HL-60 (cell line): ENCODE data around the gene LRRIQ4.

Experiments
- CTCF ChIP-seq: IDR thresholded peaks from one replicate; pipeline ENCODE4 v1.5.1; 2011; ENCODE audit warnings: low read length, control low read depth, inconsistent platforms; ENCODE audit not compliant: insufficient read depth
- GABPA ChIP-seq: IDR thresholded peaks from 2 replicates; pipeline ENCODE4 v1.6.1; 2012; ENCODE audit warnings: low read depth
- POLR2AphosphoS5 ChIP-seq: IDR thresholded peaks from 2 replicates; pipeline ENCODE4 v1.6.1; 2012; ENCODE audit warnings: low read depth
- SPI1 ChIP-seq: IDR thresholded peaks from 2 replicates; pipeline ENCODE4 v1.6.1; 2012; ENCODE audit warnings: low read depth, mild to moderate bottlenecking, borderline replicate concordance

- TF ChIP-seq CTCF (no peak), POLR2AphosphoS5 (no peak), GABPA (no peak), SPI1 (no peak)
These were observed 9.9 kb downstream of the LRRIQ4 start for GRCh38 chr3:169822540-169822939.
